VCaP (cell line): ENCODE measurements around the gene TRDMT1.
A peak's percentile ranks its signal among the peaks of the same experiment; 100 is the strongest.

Experiments
- H3K27ac ChIP-seq: fragments of 450-650 bp; 2 replicates; pipeline ENCODE4 v1.5.1; 2017
- CTCF ChIP-seq: fragments of 450-650 bp; conservative IDR thresholded peaks from 2 replicates; pipeline ENCODE4 v1.5.1; 2017; ENCODE audit warnings: mild to moderate bottlenecking, moderate library complexity

The TRDMT1 gene

GRCh38 chr10:17134282-17134681, 67.2 kb downstream of the TRDMT1 start:
- H3K27ac ChIP-seq = peak overlapping the region; percentile 47; the same call in 1 of the 2 replicates
- TF ChIP-seq CTCF = no peak

- no peak within 1 kb of the TSS for H3K27ac ChIP-seq
- no peak for TF ChIP-seq CTCF
These were observed 71.7 kb downstream of the TRDMT1 start, which contains the start of gene CUBN for GRCh38 chr10:17129741-17130140. TSS of gene CUBN (minus strand) at chr10:17129811. CDS start at chr10:17129765, 46 bp downstream.

GRCh38 chr10:17128261-17128660, 73.2 kb downstream of the TRDMT1 start:
- TF ChIP-seq CTCF = no peak
- no peak overlapping the region for H3K27ac ChIP-seq

- TF ChIP-seq CTCF = no peak
- no peak overlapping the region for H3K27ac ChIP-seq
These were observed 75.1 kb downstream of the TRDMT1 start for GRCh38 chr10:17126327-17126726.

GRCh38 chr10:17125206-17125893, 76.1 kb downstream of the TRDMT1 start:
- H3K27ac ChIP-seq = no peak overlapping the region
- TF ChIP-seq CTCF = no peak

GRCh38 chr10:17123961-17124360, 77.5 kb downstream of the TRDMT1 start:
- TF ChIP-seq CTCF = no peak
- no peak overlapping the region for H3K27ac ChIP-seq

- no peak for TF ChIP-seq CTCF
- no peak overlapping the region for H3K27ac ChIP-seq
These were observed 78.5 kb downstream of the TRDMT1 start for GRCh38 chr10:17122726-17123661.
